ENCODE results near the gene DAPK1.

DNA sequence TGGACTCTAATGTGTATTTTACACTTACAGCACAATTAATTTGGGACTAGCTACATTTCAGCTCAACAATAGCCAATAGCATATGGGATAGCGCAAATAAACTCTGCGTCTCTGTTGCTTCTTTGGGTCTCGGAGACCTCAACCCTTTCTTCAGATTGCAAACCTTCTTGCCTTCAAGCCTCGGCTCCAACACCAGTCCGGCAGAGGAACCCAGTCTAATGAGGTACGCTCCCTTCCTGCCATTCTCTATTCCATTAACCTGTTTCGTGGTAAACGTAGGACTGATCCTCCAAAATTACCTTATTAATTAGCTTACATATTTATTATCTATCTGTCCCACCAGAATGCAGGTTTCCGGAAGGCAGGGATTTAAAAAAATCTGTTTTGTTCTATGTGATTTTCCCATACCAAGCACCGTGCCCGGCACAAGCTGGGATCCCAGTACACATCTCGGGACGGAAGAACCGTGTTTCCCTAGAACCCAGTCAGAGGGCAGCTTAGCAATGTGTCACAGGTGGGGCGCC is 525 bp upstream of the DAPK1 start:
- TF ChIP-seq, protein P1, sequence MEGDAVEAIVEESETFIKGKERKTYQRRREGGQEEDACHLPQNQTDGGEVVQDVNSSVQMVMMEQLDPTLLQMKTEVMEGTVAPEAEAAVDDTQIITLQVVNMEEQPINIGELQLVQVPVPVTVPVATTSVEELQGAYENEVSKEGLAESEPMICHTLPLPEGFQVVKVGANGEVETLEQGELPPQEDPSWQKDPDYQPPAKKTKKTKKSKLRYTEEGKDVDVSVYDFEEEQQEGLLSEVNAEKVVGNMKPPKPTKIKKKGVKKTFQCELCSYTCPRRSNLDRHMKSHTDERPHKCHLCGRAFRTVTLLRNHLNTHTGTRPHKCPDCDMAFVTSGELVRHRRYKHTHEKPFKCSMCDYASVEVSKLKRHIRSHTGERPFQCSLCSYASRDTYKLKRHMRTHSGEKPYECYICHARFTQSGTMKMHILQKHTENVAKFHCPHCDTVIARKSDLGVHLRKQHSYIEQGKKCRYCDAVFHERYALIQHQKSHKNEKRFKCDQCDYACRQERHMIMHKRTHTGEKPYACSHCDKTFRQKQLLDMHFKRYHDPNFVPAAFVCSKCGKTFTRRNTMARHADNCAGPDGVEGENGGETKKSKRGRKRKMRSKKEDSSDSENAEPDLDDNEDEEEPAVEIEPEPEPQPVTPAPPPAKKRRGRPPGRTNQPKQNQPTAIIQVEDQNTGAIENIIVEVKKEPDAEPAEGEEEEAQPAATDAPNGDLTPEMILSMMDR (IDR thresholded peaks at IDR 0.05; ENCODE audit: extremely low read depth in 1 of 2, insufficient read depth in 1 of 2, low read depth in 1 of 2, low read length in 2 of 2), result no peak
- TF ChIP-seq POLR2A (IDR thresholded peaks at IDR 0.05; ENCODE audit: low read depth, low read length) (no peak), EZH2 (IDR thresholded peaks at IDR 0.05; ENCODE audit: borderline replicate concordance, low read depth, low read length, severe bottlenecking) (no peak), POLR2AphosphoS5 (IDR thresholded peaks at IDR 0.05; ENCODE audit: insufficient read depth, low read depth, low read length) (no peak), FOS (IDR thresholded peaks at IDR 0.05; ENCODE audit: borderline replicate concordance, insufficient read depth, low read length) (no peak)
